Neuronal stem cell (in vitro differentiated cells): ENCODE data around the gene BPIFA3.

ENCODE experiments used
- DNase-seq: peaks from one replicate; pipeline ENCODE4 v3.0.0-alpha.2; 2013; ENCODE audit warnings: low spot score
- H2AFZ ChIP-seq: one replicate; pipeline ENCODE4 v1.6.1; 2013; ENCODE audit warnings: mild to moderate bottlenecking, low read length, inconsistent platforms
- H2AK5ac ChIP-seq: 2 replicates; pipeline ENCODE4 v1.6.1; 2013; ENCODE audit warnings: low read depth, mild to moderate bottlenecking, inconsistent platforms, low read length, moderate library complexity, mixed read lengths
- H2BK120ac ChIP-seq: 2 replicates; pipeline ENCODE4 v1.6.1; 2013; ENCODE audit warnings: low read depth, mild to moderate bottlenecking, inconsistent platforms, low read length, moderate library complexity, mixed read lengths
- H2BK12ac ChIP-seq: one replicate; pipeline ENCODE4 v1.6.1; 2013; ENCODE audit warnings: low read length, inconsistent platforms
- H2BK15ac ChIP-seq: 2 replicates; pipeline ENCODE4 v1.6.1; 2013; ENCODE audit warnings: mild to moderate bottlenecking, low read length, inconsistent platforms, mixed read lengths
- H2BK5ac ChIP-seq: one replicate; pipeline ENCODE4 v1.6.1; 2013; ENCODE audit warnings: inconsistent platforms, mild to moderate bottlenecking, low read length, moderate library complexity
- H3K14ac ChIP-seq: one replicate; pipeline ENCODE4 v1.6.1; 2013; ENCODE audit warnings: low read length, inconsistent platforms
- H3K18ac ChIP-seq: 2 replicates; pipeline ENCODE4 v1.6.1; 2013; ENCODE audit warnings: low read length, inconsistent platforms
- H3K23ac ChIP-seq: 2 replicates; pipeline ENCODE4 v1.6.1; 2013; ENCODE audit warnings: low read depth, mild to moderate bottlenecking, mixed read lengths, low read length, inconsistent platforms; ENCODE audit not compliant: poor library complexity
- H3K27ac ChIP-seq: replicated peaks from 3 replicates; pipeline ENCODE4 v1.5.1; 2013; ENCODE audit warnings: low read length, inconsistent platforms
- H3K27me3 ChIP-seq, 3 experiments: 2 replicates each; pipeline ENCODE4 v1.6.1; 2013; ENCODE audit warnings: low read length in 3 of 3, mild to moderate bottlenecking in 2 of 3, inconsistent platforms in 1 of 3, low read depth in 1 of 3, mixed read lengths in 1 of 3, moderate library complexity in 1 of 3; ENCODE audit not compliant: control insufficient read depth in 3 of 3, insufficient read depth in 3 of 3
- H3K36me3 ChIP-seq, 2 donors: replicated peaks in 1 of 2; 2 replicates each; pipeline ENCODE4 v1.6.1; 2013; ENCODE audit warnings: low read length in 2 of 2; ENCODE audit not compliant: control insufficient read depth in 2 of 2, insufficient read depth in 2 of 2
- H3K4ac ChIP-seq: 2 replicates; pipeline ENCODE4 v1.6.1; 2013; ENCODE audit warnings: inconsistent platforms, mild to moderate bottlenecking, low read length, moderate library complexity
- H3K4me1 ChIP-seq, 2 donors: 1 replicate in 1 of 2; 2 replicates in 1 of 2; pipeline ENCODE4 v1.6.1; 2013; ENCODE audit warnings: low read length in 2 of 2, low read depth in 1 of 2; ENCODE audit not compliant: control insufficient read depth in 2 of 2, insufficient read depth in 1 of 2
- H3K4me2 ChIP-seq: one replicate; pipeline ENCODE4 v1.6.1; 2013; ENCODE audit warnings: mild to moderate bottlenecking, low read length, inconsistent platforms; ENCODE audit not compliant: insufficient read depth, poor library complexity, severe bottlenecking
- H3K4me3 ChIP-seq, 2 donors: 2 replicates each; pipeline ENCODE4 v1.5.1; 2013; ENCODE audit warnings: low read length in 2 of 2, mild to moderate bottlenecking in 2 of 2, inconsistent platforms in 1 of 2, moderate library complexity in 1 of 2
- H3K79me1 ChIP-seq: one replicate; pipeline ENCODE4 v1.6.1; 2013; ENCODE audit warnings: low read depth, mild to moderate bottlenecking, inconsistent platforms, low read length, moderate library complexity
- H3K9ac ChIP-seq: one replicate; pipeline ENCODE4 v1.6.1; 2013; ENCODE audit warnings: mild to moderate bottlenecking, low read depth, low read length, inconsistent platforms; ENCODE audit not compliant: poor library complexity
- H3K9me3 ChIP-seq, 2 donors: replicated peaks in 1 of 2; 2 replicates each; pipeline versions ENCODE3 to v1.6.1; 2013; ENCODE audit warnings: low read length in 2 of 2, mild to moderate bottlenecking in 2 of 2, inconsistent platforms in 1 of 2, low read depth in 1 of 2, mixed read lengths in 1 of 2, moderate library complexity in 1 of 2; ENCODE audit not compliant: control insufficient read depth in 2 of 2, insufficient read depth in 1 of 2
- H4K8ac ChIP-seq: one replicate; pipeline ENCODE4 v1.6.1; 2013; ENCODE audit warnings: low read depth, mild to moderate bottlenecking, inconsistent platforms, low read length, moderate library complexity
- H4K91ac ChIP-seq: one replicate; pipeline ENCODE4 v1.6.1; 2013; ENCODE audit warnings: low read length, low read depth, mild to moderate bottlenecking, inconsistent platforms; ENCODE audit not compliant: poor library complexity
- WGBS, 2 donors: extraction: QIAGEN DNeasy Blood & Tissue Kit; methylation state at CpG; one replicate each; pipeline ENCODE4 v1.1.7; 2013; ENCODE audit warnings: missing lambda C conversion rate in 2 of 2, mixed read lengths in 1 of 2; ENCODE audit not compliant: insufficient read length in 2 of 2, insufficient replicate concordance in 1 of 2; ENCODE audit errors: extremely low coverage in 2 of 2; 5-methylcytosine and 5-hydroxymethylcytosine counted together

Gene BPIFA3

DNA sequence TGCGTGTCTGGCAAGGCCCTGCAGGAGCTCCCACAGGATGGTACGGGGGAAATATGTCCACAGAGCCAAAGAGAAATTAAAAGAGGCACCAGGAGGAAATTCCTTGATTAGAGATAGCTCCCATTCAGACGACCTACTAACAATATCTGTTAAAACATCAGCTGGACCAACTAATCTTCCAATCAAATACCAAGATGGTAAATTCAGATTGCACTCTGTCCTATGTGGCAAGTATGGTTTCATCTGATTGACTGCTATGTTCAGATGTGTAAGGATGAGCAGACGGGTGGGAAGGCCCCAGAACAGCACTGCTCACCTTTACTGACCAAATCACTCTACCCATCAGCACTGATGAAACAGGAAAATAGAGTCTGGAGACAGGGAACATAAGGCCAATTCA lies 29.7 kb upstream of the BPIFA3 start:
- no CpG with 5 or more reads among the region's 4 CpGs for WGBS, 2 donors
- Histone ChIP-seq H3K27ac (no peak overlapping the region), H2BK12ac (no peak overlapping the region), H4K8ac (peak overlapping the region; percentile 96), H2BK120ac (no peak overlapping the region), H3K4me2 (no peak overlapping the region), H3K4me3 (no peak overlapping the region), H3K27me3 (peaks cover 0 to 3% (median 0%) of the 10 kb centered on the region in 3 experiments), H4K91ac (no peak overlapping the region), H3K79me1 (no peaks in the 10 kb centered on the region), H2BK15ac (no peak overlapping the region), H2AK5ac (no peak overlapping the region), H2AFZ (no peak overlapping the region), H3K9ac (no peak overlapping the region), H3K23ac (no peak overlapping the region), H3K4me1 (no peaks in the 10 kb centered on the region), H2BK5ac (no peak overlapping the region), H3K4ac (peak overlapping the region; percentile 53), H3K18ac (peak overlapping the region; percentile 76), H3K9me3 (peaks cover 0 to 3% of the 10 kb centered on the region in 2 donors), H3K14ac (no peak overlapping the region), H3K36me3 (no peaks in the 10 kb centered on the region)
- no peak for DNase-seq

DNA sequence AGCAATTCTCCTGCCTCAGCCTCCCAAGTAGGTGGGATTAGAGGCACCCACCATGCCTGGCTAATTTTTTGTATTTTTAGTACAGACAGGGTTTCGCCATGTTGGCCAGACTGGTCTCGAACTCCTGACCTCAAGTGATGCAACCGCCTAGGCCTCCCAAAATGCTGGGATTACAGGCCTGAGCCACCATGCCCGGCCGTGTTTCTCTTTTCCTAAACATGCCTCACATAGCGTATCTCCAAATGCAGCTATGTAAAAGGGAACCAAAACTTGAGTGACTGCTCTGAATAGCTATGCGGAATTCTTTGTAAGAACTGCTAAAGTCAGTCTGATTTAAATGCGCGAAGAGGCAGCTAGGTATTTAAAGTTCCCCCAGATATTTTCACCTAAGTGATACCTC lies 28.7 kb upstream of the BPIFA3 start:
- no CpG with 5 or more reads among the region's 9 CpGs for WGBS, 2 donors
- H3K79me1 ChIP-seq, result no peaks in the 10 kb centered on the region
- H3K14ac ChIP-seq, result no peak overlapping the region
- H3K36me3 ChIP-seq, result no peaks in the 10 kb centered on the region
- H4K8ac ChIP-seq, result no peak overlapping the region
- no peak overlapping the region for H2BK120ac ChIP-seq
- H3K9ac ChIP-seq, result no peak overlapping the region
- no peak overlapping the region for H2BK5ac ChIP-seq
- H2BK12ac ChIP-seq, result no peak overlapping the region
- peaks cover 0 to 3% (median 0%) of the 10 kb centered on the region in 3 experiments for H3K27me3 ChIP-seq
- no peak overlapping the region for H4K91ac ChIP-seq
- H3K4me1 ChIP-seq, result no peaks in the 10 kb centered on the region
- H2AK5ac ChIP-seq, result no peak overlapping the region
- H3K4me3 ChIP-seq, result no peak overlapping the region
- no peak overlapping the region for H2BK15ac ChIP-seq
- no peak overlapping the region for H3K23ac ChIP-seq
- H3K27ac ChIP-seq, result no peak overlapping the region
- H3K9me3 ChIP-seq, result peaks cover 0 to 1% of the 10 kb centered on the region in 2 donors
- H3K4me2 ChIP-seq, result no peak overlapping the region
- no peak overlapping the region for H3K18ac ChIP-seq
- DNase-seq, result no peak
- H3K4ac ChIP-seq, result no peak overlapping the region
- no peak overlapping the region for H2AFZ ChIP-seq

DNA sequence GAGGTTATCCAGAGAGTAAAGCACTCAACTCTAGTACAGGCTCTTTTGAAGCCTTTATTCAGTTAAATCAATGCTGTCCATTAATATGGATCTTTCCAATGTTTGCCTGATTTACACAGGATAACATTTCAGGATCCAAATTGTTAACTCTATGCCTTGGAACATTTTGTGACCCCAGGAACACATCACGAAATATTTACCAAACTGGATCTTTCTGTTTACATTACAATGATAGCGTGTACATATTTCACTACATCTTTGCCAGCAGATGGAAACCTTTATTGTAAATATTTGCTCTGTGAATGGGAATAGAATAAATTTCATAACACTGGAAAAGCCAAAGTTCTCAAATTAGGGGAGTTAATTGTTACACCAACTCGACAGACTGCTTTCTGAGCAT lies 25.7 kb upstream of the BPIFA3 start:
- Histone ChIP-seq H3K4me3 (no peak overlapping the region), H3K9ac (no peak overlapping the region), H2BK15ac (no peak overlapping the region), H3K27me3 (peaks cover 0 to 10% (median 0%) of the 10 kb centered on the region in 3 experiments), H3K4me2 (no peak overlapping the region), H3K27ac (no peak overlapping the region), H4K91ac (no peak overlapping the region), H3K36me3 (no peaks in the 10 kb centered on the region), H3K14ac (no peak overlapping the region), H2BK120ac (no peak overlapping the region), H2BK12ac (no peak overlapping the region), H3K4me1 (no peaks in the 10 kb centered on the region), H3K9me3 (no peaks in the 10 kb centered on the region), H2BK5ac (no peak overlapping the region), H3K23ac (no peak overlapping the region), H3K18ac (no peak overlapping the region), H3K4ac (no peak overlapping the region), H3K79me1 (no peaks in the 10 kb centered on the region), H2AK5ac (no peak overlapping the region), H4K8ac (no peak overlapping the region), H2AFZ (no peak overlapping the region)
- no CpG with 5 or more reads among the region's 3 CpGs for WGBS, 2 donors
- DNase-seq, result no peak

DNA sequence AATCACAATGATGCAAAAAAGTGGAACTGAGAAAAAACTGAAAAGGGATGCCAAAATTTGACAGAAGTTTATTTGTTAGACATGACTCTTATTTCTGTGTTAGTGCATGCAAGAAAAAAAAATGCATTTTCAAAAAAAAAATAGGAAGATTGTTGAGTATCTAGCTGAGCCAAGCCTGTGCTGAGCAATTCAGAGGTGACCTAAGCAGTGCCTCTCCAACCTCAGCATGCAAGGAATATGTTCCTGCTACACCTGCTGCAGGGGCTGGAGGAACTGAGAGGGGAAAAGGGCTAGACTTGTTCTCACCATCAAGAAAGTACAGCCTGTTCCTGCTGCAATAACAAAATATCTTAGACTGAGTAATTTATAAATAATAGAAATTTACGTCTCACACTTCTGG lies 25.2 kb upstream of the BPIFA3 start:
- H3K36me3 ChIP-seq, result no peaks in the 10 kb centered on the region
- no peaks in the 10 kb centered on the region for H3K79me1 ChIP-seq
- H3K27me3 ChIP-seq, result peaks cover 0 to 10% (median 0%) of the 10 kb centered on the region in 3 experiments
- H3K14ac ChIP-seq, result no peak overlapping the region
- no peak overlapping the region for H3K4me2 ChIP-seq
- DNase-seq, result no peak
- no peak overlapping the region for H3K23ac ChIP-seq
- no peak overlapping the region for H2BK12ac ChIP-seq
- no CpG with 5 or more reads among the region's 1 CpG for WGBS, 2 donors
- no peak overlapping the region for H2BK5ac ChIP-seq
- no peak overlapping the region for H2AFZ ChIP-seq
- no peak overlapping the region for H3K18ac ChIP-seq
- no peak overlapping the region for H2BK15ac ChIP-seq
- no peak overlapping the region for H3K4ac ChIP-seq
- no peaks in the 10 kb centered on the region for H3K9me3 ChIP-seq
- H4K8ac ChIP-seq, result no peak overlapping the region
- no peak overlapping the region for H3K9ac ChIP-seq
- no peak overlapping the region for H3K4me3 ChIP-seq
- no peaks in the 10 kb centered on the region for H3K4me1 ChIP-seq
- no peak overlapping the region for H2AK5ac ChIP-seq
- no peak overlapping the region for H4K91ac ChIP-seq
- H3K27ac ChIP-seq, result no peak overlapping the region
- no peak overlapping the region for H2BK120ac ChIP-seq
